HK-2 (cell line): ENCODE results near the gene TNRC6A.
"Not testable (repeated sequence)": the region's sequence is repeated elsewhere in the genome, so short reads cannot be mapped to it uniquely, and the experiment has no call there.

Experiments used
- DNase-seq: peaks from one replicate; pipeline ENCODE4 v3.0.0-alpha.2; 2018; ENCODE audit not compliant: unreplicated experiment

TNRC6A gene

DNA sequence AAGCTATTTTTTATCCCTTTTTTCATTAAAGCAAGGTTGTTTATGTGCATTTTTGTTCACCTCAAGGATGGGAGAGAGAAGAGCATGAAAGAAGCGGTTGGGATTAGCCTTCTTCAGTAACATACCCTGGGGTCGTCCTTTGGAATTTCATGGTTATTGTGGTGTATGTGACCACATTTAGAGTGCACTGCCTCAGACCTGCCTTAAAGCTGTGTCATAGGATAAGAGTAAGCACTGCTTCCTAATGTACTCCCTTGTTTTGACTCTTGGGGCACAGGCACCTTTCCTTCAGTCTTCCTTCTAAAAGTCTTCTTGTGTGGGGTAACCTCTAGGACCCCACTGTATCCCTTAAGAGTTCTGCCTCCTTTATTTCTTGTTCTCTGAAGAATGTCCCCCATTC, 28.9 kb downstream of the TNRC6A start:
- DNase-seq, result no peak

DNA sequence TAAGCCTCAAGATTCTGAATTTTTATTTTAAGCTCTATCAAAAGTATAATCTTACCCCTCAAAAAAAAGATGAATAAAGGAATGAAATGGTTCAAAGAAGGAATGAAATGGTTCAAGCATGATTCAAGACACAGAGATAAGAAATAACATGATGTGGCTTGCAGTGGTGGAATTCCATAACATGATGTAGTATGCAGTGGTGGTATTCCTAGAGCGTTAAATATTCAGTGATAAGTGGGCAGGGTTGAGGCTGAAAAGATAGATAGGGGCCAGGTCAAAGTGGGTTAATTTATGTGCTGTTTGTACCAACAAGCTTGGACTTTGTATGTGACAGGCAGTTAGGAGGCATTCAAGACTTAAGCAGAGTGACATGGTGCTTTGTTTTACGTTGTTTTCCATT, 29.6 kb downstream of the TNRC6A start:
- DNase-seq, result no peak

DNA sequence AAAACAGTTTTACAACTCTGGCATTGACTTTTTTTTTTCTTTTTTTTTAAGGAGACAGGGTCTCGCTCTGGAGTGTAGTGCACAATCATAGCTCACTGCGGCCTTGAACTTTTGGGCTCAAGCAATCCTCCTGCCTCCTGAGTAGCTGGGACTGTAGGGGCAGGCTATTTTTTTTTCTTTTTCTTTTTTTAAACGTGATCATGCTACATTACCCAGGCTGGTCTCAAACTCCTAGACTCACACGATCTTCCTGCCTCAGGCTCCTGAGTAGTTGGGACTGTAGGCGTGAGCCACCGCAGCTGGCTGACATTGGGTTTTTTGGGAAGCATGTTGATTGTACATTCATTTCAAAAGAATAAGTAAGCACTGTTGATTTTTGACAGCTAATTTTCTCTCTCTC, 32.1 kb downstream of the TNRC6A start:
- DNase-seq, result no peak

DNA sequence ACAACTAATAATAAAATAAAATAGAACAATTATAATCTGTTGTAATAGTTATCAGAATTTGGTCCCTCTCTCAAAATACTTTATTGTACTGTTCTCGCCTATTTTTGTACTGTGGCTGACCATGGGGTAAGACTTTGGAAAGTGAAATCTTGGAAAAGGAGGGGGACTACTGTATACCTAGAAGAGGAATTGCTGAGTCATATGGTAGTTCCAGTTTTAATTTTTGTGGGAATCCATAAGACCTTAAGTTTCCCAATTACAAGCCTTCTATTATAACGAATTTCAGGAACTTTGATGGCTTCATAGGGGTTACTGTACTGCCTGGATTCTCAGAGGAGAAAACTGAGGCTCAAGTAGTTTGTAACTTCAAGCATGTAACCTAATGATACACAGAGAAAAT, 35.5 kb downstream of the TNRC6A start:
- DNase-seq, result no peak

DNA sequence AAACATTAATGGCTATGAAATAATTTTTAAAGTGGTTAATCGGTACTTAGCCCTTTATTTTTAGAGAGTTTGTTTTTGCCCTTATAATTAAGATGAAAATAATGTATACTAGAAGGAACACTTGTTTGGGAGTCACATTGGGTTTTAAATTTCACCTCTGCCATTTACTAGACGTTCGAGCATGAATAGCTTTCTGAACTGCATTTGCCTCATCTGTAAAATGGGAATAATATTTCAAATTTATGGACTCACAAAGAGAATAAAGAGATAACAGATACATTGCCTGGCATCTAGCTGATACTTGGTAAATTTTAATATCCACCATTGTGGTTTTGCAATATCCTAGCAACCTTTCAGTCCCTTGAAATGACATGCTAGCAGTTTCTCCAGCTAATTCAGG, 36.6 kb downstream of the TNRC6A start:
- no peak for DNase-seq

DNA sequence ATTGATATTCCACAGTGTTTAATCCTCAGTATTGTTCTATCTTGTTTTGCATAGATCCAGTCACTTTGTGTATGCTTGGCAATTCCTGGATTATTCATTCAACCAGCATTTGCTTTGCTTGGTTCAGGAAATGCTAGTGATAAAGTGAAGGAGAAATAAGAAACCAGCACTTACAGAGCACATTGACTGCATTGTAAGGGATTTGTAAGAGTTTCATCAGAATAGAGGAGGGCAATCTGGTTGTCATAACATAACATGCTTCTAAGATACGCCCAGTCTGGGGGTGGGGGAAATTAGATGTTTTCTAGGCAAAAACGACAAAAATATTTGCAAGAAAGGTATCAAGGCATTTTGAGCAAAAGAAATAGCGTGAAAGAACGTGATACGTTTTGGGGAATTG, 40.4 kb downstream of the TNRC6A start:
- no peak for DNase-seq

DNA sequence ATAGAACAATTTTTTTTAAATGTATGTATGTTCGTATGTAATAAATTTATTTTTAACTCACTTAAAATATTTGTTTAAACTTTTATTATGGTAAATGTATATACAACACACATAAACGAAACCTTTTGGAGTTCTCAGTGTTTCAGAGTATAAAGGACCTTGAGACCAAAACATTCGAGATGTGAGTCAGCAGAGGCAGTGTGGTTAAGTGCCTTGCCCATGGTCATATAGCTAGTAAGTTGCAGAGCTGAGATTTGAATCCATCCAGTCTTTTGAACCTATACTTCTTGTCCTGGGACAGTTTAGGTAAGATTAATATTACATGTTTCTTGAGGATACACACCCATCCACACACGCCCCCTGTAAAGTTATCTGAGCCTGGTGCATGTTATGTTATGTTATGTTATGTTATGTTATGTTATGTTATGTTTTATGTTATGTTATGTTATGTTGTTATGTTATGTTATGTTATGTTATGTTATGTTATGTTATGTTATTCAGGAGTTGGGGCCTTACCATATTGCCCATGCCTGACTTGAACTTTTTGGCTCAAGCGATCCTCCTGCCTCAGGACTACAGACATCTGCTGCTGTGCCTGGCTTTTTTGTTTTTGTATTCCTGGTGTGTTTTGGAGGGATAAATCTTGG, 41.8 kb downstream of the TNRC6A start:
- DNase-seq, result no peak

DNA sequence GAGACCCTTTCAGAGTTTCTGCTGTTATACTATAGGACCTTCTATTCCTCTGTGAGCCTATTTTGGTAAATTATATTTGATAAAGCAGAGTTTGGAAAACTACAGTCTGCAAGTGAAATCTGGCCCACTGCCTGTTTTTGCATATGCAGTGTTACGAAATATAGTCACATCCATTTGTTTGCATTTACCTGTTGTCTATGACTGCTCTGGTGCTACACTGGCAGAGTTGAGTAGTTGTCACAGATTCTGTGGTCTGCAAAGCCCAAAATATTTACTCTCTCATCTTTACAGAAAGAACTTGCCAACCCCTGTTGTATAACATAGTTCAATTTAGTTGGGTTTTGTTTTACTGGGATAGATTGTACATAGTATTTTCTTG, 42.3 kb downstream of the TNRC6A start:
- no peak for DNase-seq

DNA sequence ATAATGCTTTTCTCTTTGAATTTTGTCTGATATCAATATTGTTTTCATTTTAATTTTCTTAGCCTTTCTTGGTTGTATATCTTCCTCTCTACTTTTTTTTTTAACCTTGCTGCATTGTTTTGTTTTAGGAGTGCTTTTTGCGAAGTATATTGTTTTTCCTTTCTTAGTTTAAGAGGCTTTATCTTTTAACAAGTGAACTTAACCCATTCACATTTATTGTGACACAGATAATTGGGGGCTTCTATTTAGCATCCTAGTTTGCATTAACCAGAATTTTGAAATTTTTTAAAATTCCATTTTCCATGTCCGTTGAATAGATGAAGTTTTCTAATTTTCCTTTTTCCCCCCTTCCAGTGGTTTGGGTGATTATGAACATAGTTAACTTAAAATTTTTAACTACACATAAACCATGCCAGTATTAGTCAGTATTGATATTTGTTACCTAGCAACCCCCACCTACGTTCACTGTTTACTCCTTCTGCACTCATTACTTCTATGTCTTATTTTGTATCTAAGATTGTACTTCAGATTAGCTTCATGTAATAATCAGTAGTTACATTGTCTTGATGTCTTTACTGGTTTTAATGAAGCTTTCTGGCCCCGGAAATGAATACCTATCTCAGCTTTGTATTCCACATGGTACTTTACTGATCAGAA, 44.4 kb downstream of the TNRC6A start:
- no peak for DNase-seq

DNA sequence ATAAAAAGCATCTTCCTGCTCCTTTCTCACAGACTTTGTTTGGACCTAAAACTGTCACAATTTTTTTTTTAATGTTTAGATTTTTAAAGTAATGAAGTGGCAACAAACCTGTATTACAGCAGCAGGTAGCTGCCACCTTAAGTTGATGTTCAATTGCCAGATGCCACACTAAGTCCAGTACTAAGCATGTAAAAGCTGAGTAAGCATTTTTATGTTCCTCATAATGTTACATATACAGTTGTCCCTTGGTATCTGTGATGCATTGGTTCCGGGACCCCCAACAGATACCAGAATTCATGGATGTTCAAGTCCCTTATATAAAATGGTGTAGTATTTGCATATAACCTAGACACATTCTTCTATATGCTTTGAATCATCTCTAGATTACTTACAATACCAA, 45.1 kb downstream of the TNRC6A start:
- DNase-seq, result no peak

DNA sequence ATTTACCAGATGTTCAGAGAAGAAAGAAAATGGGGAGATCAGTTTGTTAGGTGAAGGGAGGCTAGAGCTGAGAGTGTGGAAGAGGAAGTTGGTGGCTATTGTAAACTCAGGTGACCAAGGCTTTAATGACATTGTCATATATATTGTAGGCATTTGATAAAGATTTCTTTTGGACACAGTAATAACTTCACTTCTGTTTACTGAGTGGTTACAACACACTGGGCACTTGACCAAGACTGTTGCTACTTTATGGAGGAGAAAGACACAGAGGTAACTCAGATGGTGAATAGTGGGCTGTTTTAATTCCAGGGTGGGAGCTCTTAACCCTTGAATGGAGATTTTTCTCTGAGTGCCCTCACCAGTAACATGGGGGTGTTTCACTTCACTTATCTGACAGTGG, 46.0 kb downstream of the TNRC6A start:
- no peak for DNase-seq

DNA sequence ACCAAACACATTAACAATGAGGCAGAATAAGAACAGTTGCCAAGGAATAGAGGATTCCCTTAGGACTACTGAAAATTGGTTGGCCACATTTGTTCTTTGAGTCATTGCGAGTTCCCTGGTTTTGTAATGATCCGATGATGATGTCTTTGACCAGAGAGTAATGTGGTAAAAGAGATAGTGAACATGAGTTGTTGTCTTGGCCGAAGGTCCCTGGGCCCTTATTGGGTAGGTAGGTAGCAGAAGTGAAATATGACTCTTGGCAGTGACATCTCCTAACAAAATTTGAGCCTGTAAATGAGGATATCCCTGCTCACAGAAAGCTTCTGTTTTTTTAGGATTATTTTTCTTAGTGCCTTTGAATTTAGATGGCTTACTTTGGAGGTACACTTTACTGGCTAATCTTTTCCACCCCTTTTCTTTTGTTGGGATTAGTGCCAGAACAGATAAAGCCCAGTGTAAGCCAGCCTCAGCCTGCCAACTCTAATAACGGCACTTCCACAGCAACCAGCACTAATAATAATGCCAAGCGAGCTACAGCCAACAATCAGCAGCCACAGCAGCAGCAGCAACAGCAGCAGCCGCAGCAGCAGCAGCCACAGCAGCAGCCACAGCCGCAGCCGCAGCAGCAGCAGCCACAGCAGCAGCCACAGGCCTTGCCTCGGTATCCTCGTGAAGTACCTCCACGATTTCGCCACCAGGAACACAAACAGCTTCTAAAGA, 47.2 kb downstream of the TNRC6A start:
- DNase-seq, result no peak

DNA sequence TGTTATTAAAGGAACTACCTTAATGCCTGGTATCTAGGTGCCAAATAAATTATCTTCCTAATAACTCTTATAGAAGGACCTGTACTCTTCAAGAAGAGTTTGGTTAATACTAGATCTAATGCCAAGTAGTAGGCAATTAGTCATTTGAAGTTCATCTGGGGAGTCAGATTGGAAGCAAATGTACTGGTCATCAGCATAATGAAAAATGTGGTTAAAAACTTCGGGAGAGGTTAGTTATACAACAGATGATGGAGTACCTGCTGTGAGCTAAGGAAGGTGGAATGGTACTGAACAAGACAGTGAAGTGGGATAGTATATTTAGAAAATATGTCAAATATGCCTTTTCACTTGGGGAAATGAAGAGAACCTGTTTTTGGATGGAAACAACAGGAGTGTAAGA, 49.2 kb downstream of the TNRC6A start:
- no peak for DNase-seq

DNA sequence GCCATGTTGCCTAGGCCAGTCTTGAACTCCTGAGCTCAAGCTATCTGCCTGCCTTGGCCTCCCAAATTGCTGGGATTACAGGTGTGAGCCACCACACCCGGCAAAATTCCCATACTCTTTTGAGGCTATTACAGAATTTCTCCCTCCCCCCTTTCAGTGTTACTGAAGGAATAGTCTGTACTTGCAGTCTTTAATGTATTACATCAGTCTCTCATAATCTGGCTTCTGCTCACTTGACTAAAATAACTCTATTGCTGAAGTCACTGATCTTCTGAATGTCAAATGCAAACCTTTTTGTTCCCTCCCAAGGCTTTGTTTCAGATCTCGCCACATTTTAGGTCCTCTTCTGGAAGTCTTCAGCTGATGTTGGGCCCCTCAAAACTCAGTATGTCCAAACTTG, 51.8 kb downstream of the TNRC6A start:
- no peak for DNase-seq

DNA sequence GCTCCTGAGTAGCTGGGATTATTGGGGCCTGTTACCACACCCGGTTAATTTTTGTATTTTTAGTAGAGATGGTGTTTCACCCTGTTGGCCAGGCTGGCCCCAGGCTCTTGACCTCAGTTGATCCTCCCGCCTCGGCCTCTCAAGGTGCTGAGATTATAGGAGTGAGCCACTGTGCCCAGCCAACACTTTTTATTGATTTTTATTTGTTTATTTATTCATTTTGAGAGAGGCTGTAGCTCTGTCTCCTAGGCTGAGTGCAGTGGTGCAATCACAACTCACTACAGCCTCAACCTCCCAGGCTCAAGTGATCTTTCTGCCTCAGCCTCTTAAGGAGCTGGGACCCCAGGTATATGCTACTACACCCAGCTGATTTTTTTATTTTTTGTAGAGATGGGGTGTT, 54.7 kb downstream of the TNRC6A start:
- no peak for DNase-seq

DNA sequence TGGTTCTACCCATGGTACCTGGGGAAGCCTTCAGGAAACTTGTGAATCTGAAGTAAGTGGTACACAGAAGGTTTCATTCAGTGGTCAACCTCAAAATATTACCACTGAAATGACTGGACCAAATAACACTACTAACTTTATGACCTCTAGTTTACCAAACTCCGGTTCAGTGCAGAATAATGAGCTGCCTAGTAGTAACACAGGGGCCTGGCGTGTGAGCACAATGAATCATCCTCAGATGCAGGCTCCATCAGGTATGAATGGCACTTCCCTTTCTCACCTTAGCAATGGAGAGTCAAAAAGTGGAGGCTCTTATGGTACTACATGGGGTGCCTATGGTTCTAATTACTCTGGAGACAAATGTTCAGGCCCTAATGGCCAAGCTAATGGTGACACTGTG, 60.4 kb downstream of the TNRC6A start:
- no peak for DNase-seq

DNA sequence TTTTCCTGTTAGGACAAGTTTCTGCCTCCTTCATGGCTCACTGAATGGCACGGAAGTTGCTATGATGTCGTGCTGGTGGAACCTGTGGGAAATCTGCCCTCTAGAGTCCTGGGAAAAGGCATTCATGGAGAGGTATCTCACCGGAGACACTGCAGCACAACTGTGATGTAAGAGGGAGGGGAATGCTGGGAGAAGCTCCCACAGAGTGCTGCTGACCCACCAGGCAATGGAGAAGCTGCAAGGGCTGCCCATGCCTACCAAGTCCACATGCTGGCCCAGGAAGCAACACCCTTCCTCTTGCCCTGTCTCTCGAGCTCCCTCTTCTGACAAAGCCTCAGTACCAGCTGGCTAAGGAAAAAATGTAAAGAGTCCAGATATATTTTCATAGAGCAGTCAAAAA, 71.1 kb downstream of the TNRC6A start:
- peak; percentile 33 for DNase-seq

DNA sequence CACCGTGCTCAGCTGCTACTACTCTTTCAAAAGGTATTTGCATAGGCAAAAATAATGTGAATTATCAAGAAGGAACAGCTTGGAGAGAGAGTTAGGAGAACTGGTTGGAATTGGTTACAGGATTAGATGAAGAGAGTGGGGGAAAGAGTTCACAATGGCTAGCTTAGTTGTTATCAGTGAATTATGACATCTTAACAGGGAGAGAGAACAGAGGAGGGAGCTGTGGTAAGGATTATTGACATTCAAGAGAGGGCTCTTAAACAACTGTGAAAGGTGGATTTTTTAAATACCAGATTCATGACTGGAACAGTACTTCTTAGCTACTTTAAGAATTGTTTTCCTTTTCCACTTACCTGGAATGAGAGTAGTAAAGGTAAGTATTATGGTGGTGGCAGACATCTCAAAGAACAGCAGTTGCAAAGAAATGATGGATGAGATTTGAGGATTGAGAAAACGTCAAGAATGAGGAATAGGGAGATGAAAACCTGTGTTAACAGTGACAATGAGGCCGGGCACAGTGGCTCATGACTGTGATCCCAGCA, 72.4 kb downstream of the TNRC6A start:
- no peak for DNase-seq

DNA sequence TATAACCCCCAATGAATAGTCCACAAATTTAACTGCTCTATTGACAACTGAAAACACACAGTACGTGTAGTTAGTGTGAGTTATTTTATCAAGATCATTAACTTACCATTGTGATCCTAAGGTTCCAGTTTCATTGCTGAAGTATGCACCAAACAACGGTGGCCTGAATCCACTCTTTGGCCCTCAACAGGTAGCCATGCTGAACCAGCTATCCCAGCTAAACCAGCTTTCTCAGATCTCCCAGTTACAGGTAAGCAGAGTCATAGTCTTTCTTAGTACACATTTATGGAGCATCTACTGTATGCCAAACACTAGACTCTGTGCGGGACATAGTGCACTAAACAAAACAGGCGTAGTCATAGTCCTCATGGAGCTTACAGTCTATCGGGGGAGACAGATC, 76.0 kb downstream of the TNRC6A start:
- no peak for DNase-seq

DNA sequence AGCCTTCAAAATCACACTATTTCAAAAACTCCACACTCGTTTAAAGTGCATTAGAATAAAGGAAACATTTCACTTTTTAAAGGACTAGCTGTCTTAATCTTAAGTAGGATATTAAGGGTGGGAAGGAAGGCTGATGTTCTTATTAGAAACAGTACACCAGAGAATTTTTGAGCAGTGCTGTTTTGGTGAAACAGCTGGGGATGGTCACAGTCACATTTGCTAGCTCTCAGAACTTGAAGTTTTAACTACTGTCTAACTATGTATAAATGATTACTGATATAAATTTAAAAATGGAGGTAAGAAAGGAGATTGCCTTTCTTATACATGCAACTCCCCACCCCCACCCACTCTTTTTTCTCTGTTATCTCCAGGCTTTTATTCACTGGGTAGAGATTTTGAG, 77.8 kb downstream of the TNRC6A start:
- no peak for DNase-seq

DNA sequence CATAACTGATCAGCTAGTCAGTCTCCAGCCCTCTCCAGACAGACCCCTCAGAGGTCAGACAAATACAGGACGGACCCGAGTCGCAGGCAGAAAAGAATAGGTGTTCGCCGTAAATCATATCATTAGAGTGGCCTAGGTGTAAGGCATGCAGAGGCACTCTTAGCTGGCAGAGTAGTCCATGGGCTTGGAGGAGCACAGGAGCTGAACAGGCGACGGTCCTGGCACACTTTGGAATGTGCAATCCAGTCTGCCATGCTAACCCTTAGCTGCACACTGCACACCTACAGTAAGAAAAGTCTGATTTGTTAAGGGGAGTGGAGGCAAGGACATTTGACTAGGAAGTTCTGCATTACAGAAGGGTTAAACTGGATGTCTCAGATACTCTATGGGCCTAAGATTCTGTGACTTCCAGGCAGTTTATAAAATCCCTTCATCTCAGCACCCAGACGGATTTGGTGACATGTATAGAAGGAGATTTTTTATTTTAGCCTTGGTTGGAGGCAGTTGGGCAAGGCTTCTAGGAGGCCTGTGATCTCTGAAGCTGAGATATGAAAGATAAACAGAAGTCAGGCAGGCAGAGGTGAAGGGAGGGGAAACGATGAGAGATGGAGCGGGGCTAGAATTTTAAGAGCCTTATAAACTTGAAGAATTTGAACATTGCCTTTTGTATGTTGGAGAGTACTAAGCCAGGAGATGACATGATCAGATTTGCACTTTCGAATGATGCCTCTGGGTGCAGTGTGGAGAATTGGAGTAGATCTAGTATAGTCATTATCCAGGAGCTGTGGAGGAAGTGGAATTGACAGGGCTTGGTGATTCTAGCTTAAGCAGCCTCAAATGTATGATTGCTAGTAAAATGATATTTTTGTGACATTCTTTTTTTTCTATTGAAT, 81.7 kb downstream of the TNRC6A start:
- no peak for DNase-seq

DNA sequence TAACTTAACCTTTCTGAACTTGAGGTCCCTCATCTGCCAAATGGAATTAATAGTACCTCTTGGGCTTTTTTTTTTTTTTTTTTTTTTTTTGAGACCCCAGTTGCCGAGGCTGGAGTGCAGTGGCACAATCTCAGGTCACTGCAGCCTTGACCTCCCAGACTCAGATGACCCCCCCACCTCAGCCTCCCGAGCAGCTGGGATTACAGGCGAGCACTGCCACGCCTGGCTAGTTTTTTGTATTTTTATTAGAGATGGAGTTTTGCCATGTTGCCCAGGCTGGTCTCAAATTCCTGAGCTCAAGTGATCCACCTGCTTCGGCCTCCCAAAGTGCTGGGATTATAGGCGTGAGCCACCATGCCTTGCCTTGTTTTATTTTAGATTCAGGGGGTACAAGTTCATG, 83.4 kb downstream of the TNRC6A start:
- DNase-seq, result not testable (repeated sequence)
